Suppressor macrophage treated with lipopolysaccharide for 1 hour (primary cell): ENCODE measurements around the gene NIPA2.
A peak's percentile ranks its signal among the peaks of the same experiment; 100 is the strongest.

Experiments used
- DNase-seq, 3 donors: peaks; one replicate each; pipeline ENCODE4 v3.0.0-alpha.2; 2020 to 2022

The NIPA2 gene

GRCh38 chr15:22880068-22880980 is 41.9 kb downstream of the NIPA2 start:
- no peak for DNase-seq

- DNase-seq, result no peak
Observed at GRCh38 chr15:22880981-22881738, 42.7 kb downstream of the NIPA2 start.

GRCh38 chr15:22881739-22882440 is 43.4 kb downstream of the NIPA2 start:
- no peak for DNase-seq

GRCh38 chr15:22883196-22883595 is 44.7 kb downstream of the NIPA2 start:
- DNase-seq, result no peak

- no peak for DNase-seq
Observed at GRCh38 chr15:22884344-22884743, 45.9 kb downstream of the NIPA2 start.

- DNase-seq, result no peak
Observed at GRCh38 chr15:22885120-22885519, 46.7 kb downstream of the NIPA2 start.

GRCh38 chr15:22887157-22887951 is 48.9 kb downstream of the NIPA2 start:
- DNase-seq, result peak; percentile 74 to 88 (median 79)

- DNase-seq, result peak; percentile 75 to 88 (median 83)
Observed at GRCh38 chr15:22888120-22888859, 49.8 kb downstream of the NIPA2 start.

- no peak for DNase-seq
Observed at GRCh38 chr15:22889146-22889818, 50.8 kb downstream of the NIPA2 start.

- no peak for DNase-seq
Observed at GRCh38 chr15:22890296-22890695, 51.8 kb downstream of the NIPA2 start.

GRCh38 chr15:22891426-22892210 is 53.2 kb downstream of the NIPA2 start:
- no peak for DNase-seq

GRCh38 chr15:22892333-22892732 is 53.9 kb downstream of the NIPA2 start:
- no peak for DNase-seq

GRCh38 chr15:22893081-22893480 is 54.6 kb downstream of the NIPA2 start:
- DNase-seq, result no peak

- no peak for DNase-seq
Observed at GRCh38 chr15:22893881-22894280, 55.4 kb downstream of the NIPA2 start.

- peak in 1 of 3 donors; percentile 9 for DNase-seq
Observed at GRCh38 chr15:22895465-22896190, 57.2 kb downstream of the NIPA2 start.

- DNase-seq, result no peak
Observed at GRCh38 chr15:22902046-22902445, 63.6 kb downstream of the NIPA2 start.

GRCh38 chr15:22902578-22902977 is 64.1 kb downstream of the NIPA2 start:
- no peak for DNase-seq

- no peak for DNase-seq
Observed at GRCh38 chr15:22902981-22903380, 64.5 kb downstream of the NIPA2 start.

- DNase-seq, result no peak
Observed at GRCh38 chr15:22903427-22903826, 65.0 kb downstream of the NIPA2 start.
